Measurements from ENCODE around the gene SCGB3A2.
"Not testable (repeated sequence)": the region's sequence is repeated elsewhere in the genome, so short reads cannot be mapped to it uniquely, and the experiment has no call there.

SCGB3A2 gene

DNA sequence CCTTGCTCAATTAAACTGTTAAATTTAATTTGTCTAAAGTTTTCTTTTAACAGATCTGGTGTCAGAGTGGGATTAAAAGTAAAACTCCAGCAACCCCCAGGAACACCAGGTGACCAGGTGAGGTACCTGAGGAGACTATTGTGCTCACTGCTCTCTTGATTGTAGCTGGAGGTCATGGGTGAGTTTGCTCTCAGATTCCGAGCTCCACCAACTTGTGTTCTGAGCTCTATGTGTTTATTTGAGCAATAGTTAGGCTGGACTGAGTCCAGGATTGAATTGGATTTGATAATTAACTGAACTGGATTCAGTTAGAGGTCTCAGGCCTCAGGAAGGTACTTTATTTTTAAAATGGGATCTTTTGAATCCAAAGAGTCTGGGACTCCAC lies 17.9 kb upstream of the SCGB3A2 start:
- no peak overlapping the region for H3K4me3 ChIP-seq (replicated peaks; ENCODE audit: low read depth, low read length)
- DNase-seq (ENCODE audit: low read depth), result no peak
- TF ChIP-seq, protein P1, sequence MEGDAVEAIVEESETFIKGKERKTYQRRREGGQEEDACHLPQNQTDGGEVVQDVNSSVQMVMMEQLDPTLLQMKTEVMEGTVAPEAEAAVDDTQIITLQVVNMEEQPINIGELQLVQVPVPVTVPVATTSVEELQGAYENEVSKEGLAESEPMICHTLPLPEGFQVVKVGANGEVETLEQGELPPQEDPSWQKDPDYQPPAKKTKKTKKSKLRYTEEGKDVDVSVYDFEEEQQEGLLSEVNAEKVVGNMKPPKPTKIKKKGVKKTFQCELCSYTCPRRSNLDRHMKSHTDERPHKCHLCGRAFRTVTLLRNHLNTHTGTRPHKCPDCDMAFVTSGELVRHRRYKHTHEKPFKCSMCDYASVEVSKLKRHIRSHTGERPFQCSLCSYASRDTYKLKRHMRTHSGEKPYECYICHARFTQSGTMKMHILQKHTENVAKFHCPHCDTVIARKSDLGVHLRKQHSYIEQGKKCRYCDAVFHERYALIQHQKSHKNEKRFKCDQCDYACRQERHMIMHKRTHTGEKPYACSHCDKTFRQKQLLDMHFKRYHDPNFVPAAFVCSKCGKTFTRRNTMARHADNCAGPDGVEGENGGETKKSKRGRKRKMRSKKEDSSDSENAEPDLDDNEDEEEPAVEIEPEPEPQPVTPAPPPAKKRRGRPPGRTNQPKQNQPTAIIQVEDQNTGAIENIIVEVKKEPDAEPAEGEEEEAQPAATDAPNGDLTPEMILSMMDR (IDR thresholded peaks at IDR 0.05; ENCODE audit: low read length, missing control alignments), result no peak

DNA sequence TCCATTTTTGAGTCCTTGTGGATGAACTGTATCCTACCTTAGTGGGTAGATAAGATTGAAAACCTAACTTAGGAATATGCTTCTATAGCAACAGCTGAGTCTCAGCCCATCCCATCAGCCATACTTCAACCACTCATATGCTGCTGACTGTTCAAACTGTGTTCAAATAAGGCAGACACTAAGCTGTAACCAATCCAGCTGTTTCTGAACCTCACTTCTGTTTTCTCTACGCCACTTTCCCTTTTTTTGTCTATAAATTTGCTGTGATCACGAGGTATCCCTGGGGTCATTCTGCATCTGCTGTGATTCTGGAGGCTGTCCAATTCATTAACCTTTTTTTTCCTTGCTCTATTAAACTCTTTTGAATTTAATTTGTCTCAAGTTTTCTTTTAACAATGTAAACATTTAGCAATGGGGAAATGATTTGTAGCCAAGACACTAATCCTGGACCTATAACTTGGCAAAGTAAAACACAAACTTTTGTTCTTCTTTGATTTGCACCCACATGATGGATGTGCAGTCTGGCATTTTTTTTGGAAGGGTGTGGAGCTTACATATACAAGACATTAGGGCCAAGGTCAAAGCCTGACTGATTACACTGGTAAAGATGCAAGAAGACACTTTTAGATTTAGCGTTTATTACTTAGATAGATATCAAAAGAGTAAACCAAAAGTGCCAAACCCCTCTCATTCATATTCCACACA lies 14.9 kb upstream of the SCGB3A2 start:
- TF ChIP-seq, protein P1 (IDR thresholded peaks at IDR 0.05; ENCODE audit: low read length, missing control alignments), result no peak
- H3K4me3 ChIP-seq (replicated peaks; ENCODE audit: low read depth, low read length), result no peak overlapping the region
- DNase-seq (ENCODE audit: low read depth), result no peak

DNA sequence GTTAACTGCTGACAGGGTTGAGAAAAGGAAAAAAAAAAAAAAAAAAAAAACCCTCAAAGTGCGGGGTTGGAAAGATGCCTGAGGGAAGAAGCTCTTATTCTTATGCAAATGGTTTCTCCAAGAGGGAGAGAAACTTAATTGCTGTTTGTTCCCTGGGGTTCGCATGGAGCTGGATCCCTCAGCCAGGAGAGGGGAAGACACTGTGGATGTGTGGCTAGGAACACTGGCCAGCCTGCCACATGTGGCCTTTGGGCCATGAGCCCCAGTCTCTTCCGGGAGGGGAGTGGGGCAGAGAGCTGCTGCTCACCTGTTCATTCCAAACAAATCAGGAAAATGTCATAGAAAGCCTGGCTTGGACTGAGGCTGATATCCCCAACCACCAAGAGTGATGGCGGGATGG lies 9.4 kb upstream of the SCGB3A2 start:
- H3K4me3 ChIP-seq (replicated peaks; ENCODE audit: low read depth, low read length), result no peak overlapping the region
- TF ChIP-seq, protein P1 (IDR thresholded peaks at IDR 0.05; ENCODE audit: low read length, missing control alignments), result no peak
- no peak for DNase-seq (ENCODE audit: low read depth)

DNA sequence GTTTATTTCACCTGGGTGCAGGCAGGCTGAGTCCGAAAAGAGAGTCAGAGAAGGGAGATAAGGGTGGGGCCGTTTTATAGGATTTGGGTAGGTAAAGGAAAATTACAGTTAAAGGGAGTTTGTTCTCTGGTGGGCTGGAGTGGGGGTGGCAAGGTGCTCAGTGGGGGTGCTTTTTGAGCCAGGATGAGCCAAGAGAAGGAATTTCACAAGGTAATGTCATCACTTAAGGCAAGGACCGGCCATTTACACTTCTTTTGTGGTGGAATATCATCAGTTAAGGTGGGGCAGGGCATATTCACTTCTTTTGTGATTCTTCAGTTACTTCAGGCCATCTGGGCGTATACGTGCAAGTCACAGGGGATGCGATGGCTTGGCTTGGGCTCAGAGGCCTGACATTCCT lies 8.6 kb upstream of the SCGB3A2 start:
- DNase-seq (ENCODE audit: low read depth); H3K4me3 ChIP-seq (replicated peaks; ENCODE audit: low read depth, low read length): not testable (repeated sequence)

DNA sequence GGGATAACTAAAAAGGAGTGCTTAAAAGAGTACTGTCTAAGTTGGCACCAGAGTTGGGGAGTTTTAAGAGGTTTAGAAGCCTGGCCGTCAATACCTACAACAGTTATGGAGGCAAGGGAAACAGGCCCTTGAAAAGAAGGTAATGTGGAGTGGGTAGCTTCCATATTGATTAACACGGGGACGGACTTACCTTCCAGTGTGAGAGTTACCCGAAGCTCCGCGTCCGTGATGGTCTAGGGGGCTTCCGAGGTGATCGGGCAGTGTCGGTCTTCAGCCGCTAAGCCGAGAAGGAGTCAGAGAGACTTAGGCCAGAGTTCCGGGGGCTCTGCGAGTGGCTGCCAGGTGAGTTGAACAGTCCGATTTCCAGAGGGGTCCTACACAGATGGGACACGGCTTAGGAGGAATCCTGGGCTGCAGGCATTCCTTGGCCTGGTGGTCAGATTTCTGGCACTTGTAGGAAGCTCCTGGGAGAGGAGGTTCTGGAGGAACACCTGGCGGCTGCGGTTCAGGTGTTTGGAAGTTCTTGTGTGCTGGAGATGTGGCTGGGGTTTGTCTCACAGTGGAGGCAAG lies 6.4 kb upstream of the SCGB3A2 start:
- H3K4me3 ChIP-seq (replicated peaks; ENCODE audit: low read depth, low read length); DNase-seq (ENCODE audit: low read depth): not testable (repeated sequence)

DNA sequence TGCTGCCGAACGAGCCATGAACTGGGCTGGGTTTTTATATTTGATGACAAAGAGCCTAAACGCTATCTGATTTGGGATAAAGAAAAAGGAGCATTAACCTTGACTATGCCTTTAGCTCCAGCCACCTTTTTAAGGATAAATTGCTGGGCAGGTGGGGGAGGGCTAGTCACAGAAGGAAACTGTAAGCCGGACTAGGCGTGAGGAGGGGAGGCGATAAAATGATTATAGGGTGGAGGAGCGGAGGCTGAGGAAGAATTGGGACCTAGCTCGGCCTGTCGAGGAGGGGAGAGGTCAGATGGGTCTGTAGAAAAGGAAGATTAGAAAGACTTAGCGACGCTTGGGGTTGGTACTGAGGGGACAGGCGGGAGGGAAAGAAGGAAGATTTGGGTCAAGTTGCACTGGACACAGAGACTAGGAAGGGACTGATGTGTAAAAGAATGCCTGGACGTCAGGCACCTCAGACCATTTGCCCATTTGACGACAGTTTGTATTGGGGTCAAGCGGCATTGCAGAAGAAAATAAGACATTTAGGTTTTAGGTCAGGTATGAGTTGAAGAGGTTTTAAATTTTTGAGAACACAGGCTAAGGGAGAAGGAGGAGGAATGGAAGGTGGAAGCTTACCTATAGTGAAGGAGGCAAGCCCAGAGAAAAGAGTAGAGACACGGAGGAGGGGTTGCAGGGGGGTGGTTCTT lies 5.6 kb upstream of the SCGB3A2 start:
- not testable (repeated sequence) for DNase-seq (ENCODE audit: low read depth); H3K4me3 ChIP-seq (replicated peaks; ENCODE audit: low read depth, low read length)

DNA sequence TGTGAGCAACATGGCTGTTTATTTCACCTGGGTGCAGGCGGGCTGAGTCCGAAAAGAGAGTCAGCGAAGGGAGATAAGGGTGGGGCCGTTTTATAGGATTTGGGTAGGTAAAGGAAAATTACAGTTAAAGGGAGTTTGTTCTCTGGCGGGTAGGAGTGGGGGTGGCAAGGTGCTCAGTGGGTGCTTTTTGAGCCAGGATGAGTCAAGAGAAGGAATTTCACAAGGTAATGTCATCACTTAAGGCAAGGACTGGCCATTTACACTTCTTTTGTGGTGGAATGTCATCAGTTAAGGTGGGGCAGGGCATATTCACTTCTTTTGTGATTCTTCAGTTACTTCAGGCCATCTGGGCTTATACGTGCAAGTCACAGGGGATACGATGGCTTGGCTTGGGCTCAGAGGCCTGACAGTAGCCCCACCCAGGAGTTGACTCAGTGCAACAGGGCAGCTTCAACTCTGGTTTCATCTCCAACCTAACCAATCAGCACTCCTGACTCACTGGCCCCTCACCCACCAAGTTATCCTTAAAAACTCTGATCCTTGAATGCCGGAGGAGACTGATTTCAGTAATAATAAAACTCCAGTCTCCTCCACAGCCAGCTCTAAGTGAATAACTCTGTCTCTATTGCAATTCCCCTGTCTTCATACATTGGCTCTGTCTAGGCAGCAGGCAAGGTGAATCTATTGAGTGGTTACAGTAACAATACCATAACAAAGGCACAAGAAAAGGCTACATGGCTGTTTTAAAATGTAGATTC lies 4.2 kb upstream of the SCGB3A2 start:
- not testable (repeated sequence) for DNase-seq (ENCODE audit: low read depth); H3K4me3 ChIP-seq (replicated peaks; ENCODE audit: low read depth, low read length)

DNA sequence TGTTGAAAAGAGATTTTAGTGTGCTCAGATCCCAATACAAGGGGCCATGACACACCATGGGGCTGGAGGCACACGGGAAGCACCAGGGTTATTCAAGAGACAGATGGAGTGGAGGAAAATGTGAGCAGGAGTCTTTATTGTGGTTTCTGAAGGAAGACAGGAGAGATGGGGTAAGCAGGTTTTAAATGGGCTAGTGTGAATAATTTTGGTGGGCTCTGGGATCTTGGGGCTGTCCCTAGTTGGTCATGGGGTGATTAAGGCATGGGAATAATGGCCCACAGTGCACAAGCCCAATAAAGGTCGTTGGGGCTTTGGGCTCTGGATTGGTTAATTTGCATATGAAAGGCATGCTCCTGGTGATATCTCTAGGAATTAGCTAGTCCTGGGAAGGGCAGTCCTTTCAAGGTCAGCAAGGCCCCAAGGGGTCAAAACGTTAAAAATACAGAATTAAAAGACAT lies 3.6 kb upstream of the SCGB3A2 start:
- DNase-seq (ENCODE audit: low read depth), result no peak
- TF ChIP-seq, protein P1 (IDR thresholded peaks at IDR 0.05; ENCODE audit: low read length, missing control alignments), result no peak
- no peak overlapping the region for H3K4me3 ChIP-seq (replicated peaks; ENCODE audit: low read depth, low read length)

Data from fibroblast of pulmonary artery (primary cell).